IPS-20b (cell line): Measurements from ENCODE around the gene SOX13.
A peak's percentile ranks its signal among the peaks of the same experiment; 100 is the strongest.
"Not testable (repeated sequence)": the region's sequence is repeated elsewhere in the genome, so short reads cannot be mapped to it uniquely, and the experiment has no call there.

ENCODE experiments used
- H3K27ac ChIP-seq: one replicate; pipeline ENCODE4 v1.5.1; 2013; ENCODE audit warnings: low read length
- H3K27me3 ChIP-seq: 2 replicates; pipeline ENCODE4 v1.6.1; 2013; ENCODE audit warnings: mild to moderate bottlenecking, low read length, inconsistent platforms; ENCODE audit not compliant: insufficient read depth
- H3K36me3 ChIP-seq: 2 replicates; pipeline ENCODE4 v1.6.1; 2013; ENCODE audit warnings: low read depth, mild to moderate bottlenecking, inconsistent platforms, low read length, moderate library complexity; ENCODE audit not compliant: insufficient read depth
- H3K4me1 ChIP-seq: 2 replicates; pipeline ENCODE4 v1.6.1; 2013; ENCODE audit warnings: mild to moderate bottlenecking, control low read depth, inconsistent platforms, low read length, moderate library complexity; ENCODE audit not compliant: insufficient read depth
- H3K4me3 ChIP-seq: 2 replicates; pipeline ENCODE4 v1.5.1; 2013; ENCODE audit warnings: mild to moderate bottlenecking, low read length, inconsistent platforms
- H3K9ac ChIP-seq: 2 replicates; pipeline ENCODE4 v1.6.1; 2013; ENCODE audit warnings: low read depth, mild to moderate bottlenecking, inconsistent platforms, low read length, moderate library complexity
- H3K9me3 ChIP-seq: 2 replicates; pipeline ENCODE4 v1.6.1; 2013; ENCODE audit warnings: mild to moderate bottlenecking, low read depth, low read length, inconsistent platforms; ENCODE audit not compliant: insufficient read depth

SOX13 gene

DNA sequence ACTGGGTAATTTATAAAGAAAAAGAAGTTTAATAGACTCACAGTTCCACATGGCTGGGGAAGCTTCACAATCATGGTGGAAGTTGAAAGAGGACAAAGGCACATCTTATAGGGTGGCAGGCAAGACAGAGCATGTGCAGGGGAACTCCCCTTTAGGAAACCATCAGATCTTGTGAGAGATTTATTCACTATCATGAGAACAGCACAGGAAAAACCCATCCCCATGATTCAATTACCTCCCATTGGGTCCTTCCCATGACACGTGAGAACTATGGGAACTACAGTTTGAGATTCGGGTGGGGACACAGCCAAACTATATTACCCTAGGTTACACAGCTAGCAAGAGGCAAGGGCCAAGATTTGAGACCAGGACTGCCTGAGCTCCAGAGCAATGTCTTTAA is 30.4 kb upstream of the SOX13 start:
- Histone ChIP-seq H3K27me3 (no peaks in the 10 kb centered on the region), H3K9me3 (no peaks in the 10 kb centered on the region), H3K36me3 (no peaks in the 10 kb centered on the region), H3K4me3 (no peak overlapping the region), H3K27ac (no peak overlapping the region), H3K4me1 (no peaks in the 10 kb centered on the region; the same call in 1 of the 2 replicates), H3K9ac (no peak overlapping the region)

DNA sequence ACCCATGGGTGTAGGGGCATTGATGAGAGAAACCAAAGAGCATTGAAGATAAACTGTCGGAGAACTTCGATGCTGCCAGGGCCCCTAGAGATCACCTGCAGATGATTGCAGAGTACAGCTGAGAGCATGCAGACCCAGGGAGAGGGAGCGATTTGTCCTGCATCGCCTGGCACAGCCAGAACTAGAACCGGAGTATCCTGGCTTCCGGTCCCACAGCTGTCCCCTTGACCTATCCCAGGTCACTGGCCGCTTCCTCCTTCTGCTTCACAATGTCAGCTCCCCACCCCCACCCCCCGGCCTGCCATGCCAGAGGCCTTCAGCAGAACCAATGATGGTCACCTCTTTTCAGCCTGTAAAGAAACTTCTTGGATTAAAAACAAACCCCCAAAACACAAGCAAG is 29.2 kb upstream of the SOX13 start:
- no peaks in the 10 kb centered on the region for H3K36me3 ChIP-seq
- no peaks in the 10 kb centered on the region for H3K4me1 ChIP-seq
- H3K9ac ChIP-seq: no peak overlapping the region
- no peak overlapping the region for H3K27ac ChIP-seq
- H3K4me3 ChIP-seq: no peak overlapping the region
- H3K9me3 ChIP-seq: no peaks in the 10 kb centered on the region
- H3K27me3 ChIP-seq: no peaks in the 10 kb centered on the region

DNA sequence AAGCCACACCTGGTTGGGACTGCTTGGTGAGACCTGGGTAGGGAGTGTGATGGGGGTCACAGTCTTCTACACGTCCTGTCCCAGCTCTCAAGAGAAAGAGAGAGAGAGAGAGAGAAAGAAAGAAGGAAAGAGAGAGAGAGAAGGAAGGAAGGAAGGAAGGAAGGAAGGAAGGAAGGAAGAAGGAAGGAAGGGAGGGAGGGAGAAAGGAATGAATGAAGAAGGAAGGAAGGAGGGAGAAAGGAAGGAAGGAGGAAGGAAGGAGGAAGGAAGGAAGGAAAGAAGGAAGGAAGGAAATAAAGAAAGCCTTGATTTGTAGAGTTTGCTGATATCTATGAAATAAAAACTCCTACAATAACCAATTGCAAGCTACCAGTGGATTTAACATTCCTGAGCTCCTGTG is 28.5 kb upstream of the SOX13 start:
- no peaks in the 10 kb centered on the region for H3K4me1 ChIP-seq
- no peaks in the 10 kb centered on the region for H3K27me3 ChIP-seq
- H3K9ac ChIP-seq: no peak overlapping the region
- H3K9me3 ChIP-seq: no peaks in the 10 kb centered on the region
- H3K27ac ChIP-seq: no peak overlapping the region
- H3K4me3 ChIP-seq: no peak overlapping the region
- no peaks in the 10 kb centered on the region for H3K36me3 ChIP-seq

DNA sequence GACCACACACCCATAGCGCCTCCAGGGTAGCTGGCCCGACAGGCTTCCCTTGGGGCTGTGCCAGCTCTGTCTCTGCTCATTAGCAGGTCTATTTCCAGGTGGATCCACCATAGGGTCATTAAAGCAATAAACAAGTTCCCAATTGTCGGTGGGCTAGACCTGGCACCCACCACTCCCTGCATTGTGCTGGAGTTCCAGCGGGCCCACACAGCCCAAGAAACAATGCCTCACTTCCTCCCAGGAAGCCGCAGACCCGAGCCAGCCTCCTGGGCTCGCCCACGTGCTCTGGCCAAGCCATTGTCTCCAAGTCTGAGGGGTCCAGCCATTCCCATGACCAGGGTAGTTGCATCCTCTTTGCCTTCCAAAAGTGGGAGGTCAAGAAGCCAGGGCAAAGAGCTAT is 27.5 kb upstream of the SOX13 start:
- H3K4me3 ChIP-seq: no peak overlapping the region
- no peaks in the 10 kb centered on the region for H3K36me3 ChIP-seq
- H3K4me1 ChIP-seq: no peaks in the 10 kb centered on the region
- H3K27me3 ChIP-seq: no peaks in the 10 kb centered on the region
- no peak overlapping the region for H3K27ac ChIP-seq
- no peaks in the 10 kb centered on the region for H3K9me3 ChIP-seq
- no peak overlapping the region for H3K9ac ChIP-seq

DNA sequence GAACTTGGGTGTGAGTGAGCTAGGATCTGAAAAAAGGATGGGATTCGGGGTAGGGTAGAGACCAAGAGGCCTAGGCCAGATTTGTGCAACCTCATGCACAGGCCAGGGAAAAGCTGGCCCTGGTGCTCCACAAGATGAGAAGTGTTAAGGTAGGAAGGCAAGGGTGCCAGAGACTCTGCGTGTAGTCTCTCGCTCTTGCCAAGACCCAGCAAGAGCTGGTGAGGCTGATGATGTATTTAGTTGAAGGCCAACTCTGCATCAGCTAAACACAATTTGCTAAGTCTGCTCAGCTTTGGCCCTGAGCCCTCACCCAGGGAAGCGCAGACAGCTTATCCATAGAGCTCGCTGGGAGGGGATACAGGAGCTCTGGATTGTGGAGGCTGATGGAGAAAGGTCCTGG is 26.6 kb upstream of the SOX13 start:
- no peak overlapping the region for H3K4me3 ChIP-seq
- H3K9me3 ChIP-seq: no peaks in the 10 kb centered on the region
- H3K27ac ChIP-seq: no peak overlapping the region
- H3K9ac ChIP-seq: no peak overlapping the region
- H3K27me3 ChIP-seq: no peaks in the 10 kb centered on the region
- no peaks in the 10 kb centered on the region for H3K4me1 ChIP-seq
- H3K36me3 ChIP-seq: no peaks in the 10 kb centered on the region

DNA sequence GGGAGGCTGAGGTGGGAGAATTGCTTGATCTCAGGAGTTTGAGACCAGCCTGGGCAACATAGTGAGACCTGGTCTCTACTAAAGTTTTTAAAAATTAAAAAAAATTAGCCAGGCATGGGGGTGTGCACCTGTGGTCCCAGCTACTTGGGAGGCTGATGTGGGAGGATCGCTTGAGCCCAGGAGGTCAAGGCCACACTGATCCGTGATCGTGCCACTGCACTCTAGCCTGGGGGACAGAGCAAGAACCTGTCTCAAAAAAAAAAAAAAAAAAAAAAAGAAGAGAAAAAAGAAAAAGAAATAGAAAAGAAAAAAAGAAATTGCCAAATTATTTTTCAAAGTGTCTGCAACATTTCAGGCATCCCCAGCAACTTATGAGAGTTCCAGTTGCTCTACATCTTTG is 24.1 kb upstream of the SOX13 start:
- H3K27me3 ChIP-seq, H3K9me3 ChIP-seq, H3K4me3 ChIP-seq, H3K27ac ChIP-seq, H3K9ac ChIP-seq, H3K36me3 ChIP-seq, H3K4me1 ChIP-seq: not testable (repeated sequence)

DNA sequence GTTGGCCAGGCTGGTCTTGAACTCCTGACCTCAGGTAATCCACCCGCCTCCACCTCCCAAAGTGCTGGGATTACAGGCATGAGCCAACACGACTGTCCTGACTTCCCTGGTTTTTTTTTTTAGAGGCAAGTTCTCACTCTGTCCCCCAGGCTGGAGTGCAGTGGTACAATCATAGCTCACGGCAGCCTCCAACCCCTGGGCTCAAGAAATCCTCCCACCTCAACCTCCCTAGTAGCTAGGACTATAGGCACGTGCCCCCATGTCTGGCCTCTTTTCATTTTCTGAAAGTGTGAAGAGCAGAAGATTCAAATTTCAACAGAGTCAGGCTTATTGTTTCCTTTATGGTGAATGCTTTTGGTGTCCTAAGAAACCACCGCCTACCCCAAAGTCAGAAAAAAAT is 21.7 kb upstream of the SOX13 start:
- no peaks in the 10 kb centered on the region for H3K9me3 ChIP-seq
- H3K27ac ChIP-seq: no peak overlapping the region
- H3K36me3 ChIP-seq: no peaks in the 10 kb centered on the region
- H3K27me3 ChIP-seq: no peaks in the 10 kb centered on the region
- no peak overlapping the region for H3K4me3 ChIP-seq
- H3K9ac ChIP-seq: no peak overlapping the region
- no peaks in the 10 kb centered on the region for H3K4me1 ChIP-seq

DNA sequence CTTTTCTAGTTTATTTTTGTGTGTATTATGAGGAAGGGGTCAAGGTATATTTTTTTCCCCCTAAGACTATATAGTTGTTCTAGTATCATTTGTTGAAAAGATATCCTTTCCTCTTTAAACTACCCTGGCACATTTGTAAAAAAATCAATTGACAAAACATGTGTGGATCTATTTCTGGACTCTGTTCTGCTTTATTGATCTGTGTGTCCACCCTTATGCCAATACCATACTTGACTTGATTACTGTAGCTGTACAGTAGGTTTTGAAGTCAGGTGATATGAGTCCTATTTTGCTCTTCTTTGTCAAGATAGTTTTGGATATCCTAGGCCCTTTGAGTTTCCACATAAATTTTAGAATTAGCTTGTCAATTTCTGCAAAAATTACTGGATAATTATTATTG is 21.2 kb upstream of the SOX13 start:
- Histone ChIP-seq H3K9ac (no peak overlapping the region), H3K4me3 (no peak overlapping the region), H3K9me3 (no peaks in the 10 kb centered on the region), H3K4me1 (no peaks in the 10 kb centered on the region), H3K27me3 (no peaks in the 10 kb centered on the region), H3K36me3 (no peaks in the 10 kb centered on the region), H3K27ac (no peak overlapping the region)

DNA sequence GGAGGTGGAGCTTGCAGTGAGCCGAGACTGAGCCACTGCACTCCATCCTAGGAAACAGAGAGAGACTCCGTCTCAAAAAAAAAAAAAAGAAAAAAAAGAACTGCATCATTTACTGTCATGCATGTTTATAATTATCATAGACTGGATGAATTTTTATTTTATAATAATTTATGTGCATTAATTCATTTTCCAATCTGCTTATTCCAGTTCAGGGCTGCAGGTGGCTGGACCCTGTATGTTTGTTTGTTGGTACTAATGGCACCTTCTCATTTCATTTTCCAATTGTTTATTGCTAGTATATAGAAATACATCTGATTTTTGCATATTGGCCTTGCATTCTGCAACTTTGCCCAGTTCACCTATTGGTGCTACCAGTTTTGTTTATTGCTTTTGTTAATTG is 19.0 kb upstream of the SOX13 start:
- Histone ChIP-seq H3K9ac (no peak overlapping the region), H3K4me1 (no peaks in the 10 kb centered on the region), H3K36me3 (no peaks in the 10 kb centered on the region), H3K27me3 (no peaks in the 10 kb centered on the region), H3K9me3 (no peaks in the 10 kb centered on the region), H3K27ac (no peak overlapping the region), H3K4me3 (no peak overlapping the region)

DNA sequence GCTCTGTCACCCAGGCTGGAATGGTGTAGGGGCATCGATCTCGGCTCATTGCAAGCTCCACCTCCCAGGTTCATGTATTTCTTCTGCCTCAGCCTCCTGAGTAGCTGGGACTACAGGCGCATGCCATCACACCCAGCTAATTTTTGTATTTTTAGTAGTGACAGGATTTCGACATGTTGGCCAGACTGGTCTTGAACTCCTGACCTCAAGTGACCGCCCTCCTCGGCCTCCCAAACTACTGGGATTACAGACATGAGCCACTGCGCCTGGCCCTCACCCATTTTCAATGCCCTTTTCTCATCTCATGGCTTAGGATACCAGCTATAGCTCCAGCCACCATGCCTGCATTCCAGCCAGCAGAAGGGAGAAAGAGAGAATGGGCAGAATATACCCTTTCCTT is 12.9 kb upstream of the SOX13 start:
- no peaks in the 10 kb centered on the region for H3K36me3 ChIP-seq
- peaks cover 4% of the 10 kb centered on the region; the same call in 1 of the 2 replicates for H3K4me1 ChIP-seq
- no peak overlapping the region for H3K27ac ChIP-seq
- H3K4me3 ChIP-seq: no peak overlapping the region
- no peaks in the 10 kb centered on the region for H3K9me3 ChIP-seq
- no peak overlapping the region for H3K9ac ChIP-seq
- no peaks in the 10 kb centered on the region for H3K27me3 ChIP-seq

DNA sequence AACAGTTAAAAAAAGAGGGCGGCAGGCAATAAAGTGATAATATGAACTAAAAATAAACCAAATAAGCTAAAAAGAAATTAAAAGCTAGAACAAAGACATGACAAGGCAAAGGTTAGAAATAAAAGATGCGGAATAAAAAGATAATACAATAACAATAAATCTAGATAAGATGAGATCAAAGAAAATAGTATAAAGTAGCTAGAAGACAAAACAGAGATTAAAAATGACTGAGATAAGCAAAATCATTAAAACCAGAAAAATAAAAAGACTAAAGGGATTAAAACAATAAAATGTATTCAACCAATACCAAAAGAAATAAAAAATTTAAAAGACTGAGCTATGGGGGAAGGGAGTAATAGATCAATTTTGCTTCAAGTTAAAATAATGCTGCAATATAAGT is 10.8 kb upstream of the SOX13 start:
- no peak overlapping the region for H3K4me3 ChIP-seq
- H3K4me1 ChIP-seq: peaks cover 18% of the 10 kb centered on the region; the same call in 1 of the 2 replicates
- no peaks in the 10 kb centered on the region for H3K36me3 ChIP-seq
- H3K27me3 ChIP-seq: no peaks in the 10 kb centered on the region
- H3K9ac ChIP-seq: no peak overlapping the region
- no peak overlapping the region for H3K27ac ChIP-seq
- H3K9me3 ChIP-seq: no peaks in the 10 kb centered on the region

DNA sequence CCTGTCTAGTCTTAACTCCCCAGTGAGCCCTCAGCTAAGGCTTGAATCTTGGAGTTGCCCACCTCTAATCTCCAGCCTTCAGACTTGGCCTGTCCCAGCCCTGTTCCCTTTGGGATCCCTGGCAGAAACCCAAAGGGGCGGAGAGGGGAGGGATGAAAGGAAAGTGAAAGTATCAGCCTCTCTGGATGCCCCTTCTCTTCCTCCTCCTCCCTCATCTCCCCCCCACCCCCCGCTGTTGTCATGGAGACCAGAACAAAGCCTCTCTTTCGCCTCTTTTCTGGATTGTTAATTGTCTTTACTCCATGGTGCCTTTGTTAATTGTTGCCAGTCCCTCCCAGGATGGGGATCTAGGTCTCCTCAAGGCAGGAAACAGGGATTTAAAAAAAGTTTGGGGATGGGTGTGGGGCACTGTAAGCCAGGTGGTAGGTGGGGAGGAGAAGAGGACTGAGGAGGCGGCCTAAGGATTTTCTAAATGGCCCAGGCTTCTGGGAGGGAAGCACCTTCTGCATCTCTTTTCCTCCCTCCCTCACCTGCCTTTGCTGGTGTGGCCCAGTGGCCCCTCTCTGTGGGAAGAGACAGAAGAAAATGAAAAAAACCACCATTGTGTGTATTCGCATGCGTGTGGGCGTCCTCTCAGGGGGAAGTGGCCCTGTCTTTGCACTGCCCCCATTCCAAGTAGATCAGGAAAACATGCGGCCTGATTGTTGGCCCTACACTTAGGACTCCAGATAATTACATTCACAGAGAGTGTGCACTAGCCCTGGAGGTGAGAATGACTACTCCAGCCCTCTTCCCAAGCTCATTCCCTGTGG is 7.5 kb upstream of the SOX13 start:
- Histone ChIP-seq H3K9ac (peak overlapping the region; percentile 56; the same call in 1 of the 2 replicates), H3K27ac (peak overlapping the region; percentile 44), H3K4me3 (peak overlapping the region; percentile 49; the same call in 1 of the 2 replicates), H3K27me3 (no peaks in the 10 kb centered on the region), H3K9me3 (no peaks in the 10 kb centered on the region), H3K36me3 (no peaks in the 10 kb centered on the region), H3K4me1 (peaks cover 20% of the 10 kb centered on the region; the same call in 1 of the 2 replicates)
